ENCODE results near the gene ATP7B.

Gene ATP7B

DNA sequence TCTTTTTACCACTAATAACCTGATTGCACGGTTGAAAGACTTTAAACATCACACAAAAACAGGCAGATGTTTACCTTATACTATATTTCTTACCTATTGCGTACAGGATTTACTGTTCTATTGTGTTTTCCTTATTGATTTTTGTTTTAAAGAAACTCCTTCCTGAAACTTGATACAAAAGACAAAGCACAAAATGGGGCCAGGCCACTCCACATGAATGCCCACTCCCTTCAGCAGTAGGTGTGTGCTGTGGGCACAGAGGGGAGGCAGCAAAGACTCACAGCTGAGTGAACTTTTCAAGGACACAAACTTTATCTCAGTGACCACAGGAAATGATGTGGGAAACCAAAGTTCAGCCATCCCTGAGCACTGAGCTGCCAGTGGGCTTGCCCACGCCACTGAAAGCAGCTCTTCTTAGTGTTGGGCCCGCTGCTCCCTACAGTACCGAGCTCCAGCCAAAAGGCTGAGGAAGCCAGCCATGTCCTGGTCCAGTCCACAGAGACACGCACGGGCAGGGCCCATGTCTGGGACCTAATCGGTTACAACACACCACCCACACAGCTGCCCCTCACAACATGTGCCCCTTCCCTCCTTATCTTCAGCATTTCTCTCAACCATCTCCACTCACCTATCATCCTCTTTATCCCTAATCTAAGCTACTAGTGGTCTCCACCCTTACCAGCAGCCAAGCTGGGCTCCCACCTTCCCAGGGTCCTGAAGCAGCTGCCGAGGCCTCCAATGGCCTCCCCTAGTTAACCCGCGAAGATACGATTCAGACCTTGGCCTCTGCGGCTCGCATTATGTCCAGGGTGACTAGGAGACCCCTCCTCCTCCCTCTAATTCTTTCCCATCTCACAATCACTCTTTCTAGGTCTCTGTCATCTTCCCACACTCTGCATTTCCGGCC lies 39.5 kb downstream of the ATP7B start:
- H3K27me3 ChIP-seq (replicated peaks in 2 of 5; ENCODE audit: control insufficient read depth in 4 of 5, insufficient read depth in 5 of 5, low read length in 4 of 5): no peaks in the 10 kb centered on the region
- H3K4me3 ChIP-seq (ENCODE audit: control insufficient read depth in 1 of 7, extremely low read depth in 1 of 7, insufficient read depth in 4 of 7, low read depth in 2 of 7, low read length in 6 of 7): no peak overlapping the region
- DNase-seq: no peak
- 95% methylated on average over 8 of the region's 15 CpGs for WGBS (ENCODE audit: insufficient coverage)
- no peak overlapping the region for H3K27ac ChIP-seq (ENCODE audit: insufficient read depth in 1 of 2, low read depth in 1 of 2, low read length in 2 of 2, poor library complexity in 1 of 2, severe bottlenecking in 2 of 2)
- H3K36me3 ChIP-seq (ENCODE audit: control insufficient read depth in 4 of 4, insufficient read depth in 4 of 4, low read length in 3 of 4): peaks cover 0 to 14% (median 2%) of the 10 kb centered on the region in 4 experiments
- H3K4me1 ChIP-seq (ENCODE audit: control extremely low read depth in 1 of 4, control insufficient read depth in 4 of 4, insufficient read depth in 4 of 4, low read length in 3 of 4): peaks cover 0 to 5% (median 0%) of the 10 kb centered on the region in 4 experiments
- H3K9me3 ChIP-seq (ENCODE audit: control extremely low read depth in 1 of 5, control insufficient read depth in 4 of 5, insufficient read depth in 2 of 5, low read depth in 1 of 5, low read length in 4 of 5): no peaks in the 10 kb centered on the region
- CTCF ChIA-PET: interaction anchor here (1.1 kb wide), 2 partner anchors 10 to 29 kb away, joined by 3 to 4 read pairs; no protein-coding TSS in a partner anchor
- POLR2A ChIA-PET: no interaction called here

DNA sequence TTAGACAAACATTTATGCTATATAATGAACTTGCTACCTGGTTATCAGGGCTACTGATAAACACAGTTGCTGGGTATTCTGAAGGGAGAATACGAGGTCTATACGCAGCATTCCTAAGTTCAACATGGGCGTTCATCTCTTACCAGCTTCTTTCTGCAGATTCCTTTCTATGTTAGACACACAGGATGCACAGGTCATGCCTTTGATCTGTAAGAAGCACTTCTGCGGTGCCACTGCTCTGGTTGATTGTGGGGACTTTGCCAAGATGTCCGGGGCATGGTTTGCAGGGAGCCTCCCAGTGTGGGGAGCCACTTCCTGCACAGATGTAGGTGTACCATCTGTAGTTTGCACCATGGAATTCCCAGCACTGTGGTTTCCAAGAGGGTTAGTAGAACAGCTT lies 40.9 kb downstream of the ATP7B start:
- no peak overlapping the region for H3K27ac ChIP-seq (ENCODE audit: insufficient read depth in 1 of 2, low read depth in 1 of 2, low read length in 2 of 2, poor library complexity in 1 of 2, severe bottlenecking in 2 of 2)
- peaks cover 0 to 14% (median 2%) of the 10 kb centered on the region in 4 experiments for H3K36me3 ChIP-seq (ENCODE audit: control insufficient read depth in 4 of 4, insufficient read depth in 4 of 4, low read length in 3 of 4)
- ChIA-PET CTCF (interaction anchor here (1.1 kb wide), 1 partner anchor 9 kb away, joined by 4 read pairs; no protein-coding TSS in a partner anchor), POLR2A (no interaction called here)
- 76% methylated on average over 5 of the region's 5 CpGs for WGBS (ENCODE audit: insufficient coverage)
- H3K4me1 ChIP-seq (ENCODE audit: control extremely low read depth in 1 of 4, control insufficient read depth in 4 of 4, insufficient read depth in 4 of 4, low read length in 3 of 4): peaks cover 0 to 5% (median 0%) of the 10 kb centered on the region in 4 experiments
- H3K9me3 ChIP-seq (ENCODE audit: control extremely low read depth in 1 of 5, control insufficient read depth in 4 of 5, insufficient read depth in 2 of 5, low read depth in 1 of 5, low read length in 4 of 5): no peaks in the 10 kb centered on the region
- H3K4me3 ChIP-seq (ENCODE audit: control insufficient read depth in 1 of 7, extremely low read depth in 1 of 7, insufficient read depth in 4 of 7, low read depth in 2 of 7, low read length in 6 of 7): no peak overlapping the region
- DNase-seq: no peak
- H3K27me3 ChIP-seq (replicated peaks in 2 of 5; ENCODE audit: control insufficient read depth in 4 of 5, insufficient read depth in 5 of 5, low read length in 4 of 5): no peaks in the 10 kb centered on the region

DNA sequence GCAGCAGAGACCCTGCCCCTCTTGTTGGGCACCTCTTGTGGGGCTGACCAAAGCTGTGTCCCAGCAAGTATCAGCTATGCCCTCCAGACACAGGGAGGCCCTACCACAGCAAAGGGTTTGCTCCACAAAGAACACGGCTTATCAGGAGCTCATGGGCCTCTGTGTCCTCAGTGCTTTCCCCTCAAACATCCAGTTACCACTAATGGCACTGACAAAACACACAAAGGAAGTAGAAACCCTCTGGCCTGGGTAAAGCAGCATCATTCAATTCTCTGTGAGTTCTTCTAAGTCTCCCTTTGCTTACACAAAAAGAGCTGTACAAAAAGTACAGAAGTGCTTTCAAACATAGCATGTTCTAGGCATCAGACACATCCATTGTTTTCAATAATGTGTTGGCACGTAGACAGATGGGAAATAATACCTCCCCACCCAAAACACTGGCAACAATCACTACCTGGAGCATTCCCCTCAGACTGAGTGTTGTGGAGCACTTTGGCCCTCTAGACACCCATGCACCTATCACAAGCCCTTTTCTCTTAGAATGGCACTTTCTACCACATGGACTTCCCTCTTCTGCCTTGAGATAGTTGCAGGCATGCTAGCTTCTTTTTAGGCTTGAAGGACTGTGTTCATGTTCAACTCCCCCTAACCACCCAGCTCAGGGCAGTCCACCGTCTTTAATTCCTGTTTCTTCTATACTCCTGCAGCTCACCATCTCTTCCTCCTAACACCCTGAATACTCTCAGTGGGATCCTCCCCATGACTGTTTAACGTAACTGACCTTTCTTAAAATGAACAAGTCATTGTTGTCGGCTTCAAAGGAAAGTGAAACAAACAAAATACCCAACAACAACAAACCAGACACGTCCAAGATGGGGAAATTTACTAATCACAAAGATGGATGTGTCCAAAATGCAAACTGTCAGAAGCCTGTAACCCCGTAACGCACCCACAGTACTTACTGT lies 43.5 kb downstream of the ATP7B start:
- 95% methylated on average over 5 of the region's 8 CpGs for WGBS (ENCODE audit: insufficient coverage)
- peaks cover 0 to 5% (median 2%) of the 10 kb centered on the region in 4 experiments for H3K36me3 ChIP-seq (ENCODE audit: control insufficient read depth in 4 of 4, insufficient read depth in 4 of 4, low read length in 3 of 4)
- H3K9me3 ChIP-seq (ENCODE audit: control extremely low read depth in 1 of 5, control insufficient read depth in 4 of 5, insufficient read depth in 2 of 5, low read depth in 1 of 5, low read length in 4 of 5): no peaks in the 10 kb centered on the region
- H3K27me3 ChIP-seq (replicated peaks in 2 of 5; ENCODE audit: control insufficient read depth in 4 of 5, insufficient read depth in 5 of 5, low read length in 4 of 5): peaks cover 0 to 2% (median 0%) of the 10 kb centered on the region in 5 experiments
- DNase-seq: no peak
- ChIA-PET CTCF (interaction anchor here (1.0 kb wide), 1 partner anchor 46 kb away, joined by 3 read pairs; no protein-coding TSS in a partner anchor), POLR2A (no interaction called here)
- peaks cover 0 to 5% (median 0%) of the 10 kb centered on the region in 4 experiments for H3K4me1 ChIP-seq (ENCODE audit: control extremely low read depth in 1 of 4, control insufficient read depth in 4 of 4, insufficient read depth in 4 of 4, low read length in 3 of 4)
- no peak overlapping the region for H3K4me3 ChIP-seq (ENCODE audit: control insufficient read depth in 1 of 7, extremely low read depth in 1 of 7, insufficient read depth in 4 of 7, low read depth in 2 of 7, low read length in 6 of 7)
- no peak overlapping the region for H3K27ac ChIP-seq (ENCODE audit: insufficient read depth in 1 of 2, low read depth in 1 of 2, low read length in 2 of 2, poor library complexity in 1 of 2, severe bottlenecking in 2 of 2)

DNA sequence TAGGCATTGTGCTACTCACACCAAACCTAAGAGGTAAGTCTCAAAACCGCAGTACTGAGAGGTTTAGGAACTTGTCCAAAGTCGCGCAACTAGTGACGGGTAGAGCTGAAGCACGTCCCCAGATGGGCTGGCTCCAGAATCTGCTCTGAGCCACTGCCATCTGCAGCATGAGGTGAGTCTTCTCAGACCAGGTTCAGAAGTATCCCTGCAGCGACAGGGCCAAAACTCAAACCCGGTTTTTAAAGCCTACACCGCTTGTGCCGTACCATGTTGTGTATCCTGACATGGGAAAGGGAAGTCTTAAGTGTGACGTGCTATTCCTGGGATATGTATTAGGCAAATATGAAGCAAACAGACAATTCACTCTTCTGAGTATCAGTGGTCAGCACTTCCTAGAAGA lies 45.1 kb downstream of the ATP7B start:
- Histone ChIP-seq H3K9me3 (ENCODE audit: control extremely low read depth in 1 of 5, control insufficient read depth in 4 of 5, insufficient read depth in 2 of 5, low read depth in 1 of 5, low read length in 4 of 5) (no peaks in the 10 kb centered on the region), H3K36me3 (ENCODE audit: control insufficient read depth in 4 of 4, insufficient read depth in 4 of 4, low read length in 3 of 4) (peaks cover 0 to 4% (median 1%) of the 10 kb centered on the region in 4 experiments), H3K27me3 (replicated peaks in 2 of 5; ENCODE audit: control insufficient read depth in 4 of 5, insufficient read depth in 5 of 5, low read length in 4 of 5) (peaks cover 0 to 2% (median 0%) of the 10 kb centered on the region in 5 experiments), H3K4me3 (ENCODE audit: control insufficient read depth in 1 of 7, extremely low read depth in 1 of 7, insufficient read depth in 4 of 7, low read depth in 2 of 7, low read length in 6 of 7) (no peak overlapping the region), H3K27ac (ENCODE audit: insufficient read depth in 1 of 2, low read depth in 1 of 2, low read length in 2 of 2, poor library complexity in 1 of 2, severe bottlenecking in 2 of 2) (no peak overlapping the region), H3K4me1 (ENCODE audit: control extremely low read depth in 1 of 4, control insufficient read depth in 4 of 4, insufficient read depth in 4 of 4, low read length in 3 of 4) (no peaks in the 10 kb centered on the region)
- 97% methylated on average over 8 of the region's 10 CpGs for WGBS (ENCODE audit: insufficient coverage)
- POLR2A ChIA-PET: no interaction called here
- CTCF ChIA-PET: interaction anchor here (1.2 kb wide), 1 partner anchor 71 kb away, joined by 4 read pairs; no protein-coding TSS in a partner anchor
- no peak for DNase-seq

DNA sequence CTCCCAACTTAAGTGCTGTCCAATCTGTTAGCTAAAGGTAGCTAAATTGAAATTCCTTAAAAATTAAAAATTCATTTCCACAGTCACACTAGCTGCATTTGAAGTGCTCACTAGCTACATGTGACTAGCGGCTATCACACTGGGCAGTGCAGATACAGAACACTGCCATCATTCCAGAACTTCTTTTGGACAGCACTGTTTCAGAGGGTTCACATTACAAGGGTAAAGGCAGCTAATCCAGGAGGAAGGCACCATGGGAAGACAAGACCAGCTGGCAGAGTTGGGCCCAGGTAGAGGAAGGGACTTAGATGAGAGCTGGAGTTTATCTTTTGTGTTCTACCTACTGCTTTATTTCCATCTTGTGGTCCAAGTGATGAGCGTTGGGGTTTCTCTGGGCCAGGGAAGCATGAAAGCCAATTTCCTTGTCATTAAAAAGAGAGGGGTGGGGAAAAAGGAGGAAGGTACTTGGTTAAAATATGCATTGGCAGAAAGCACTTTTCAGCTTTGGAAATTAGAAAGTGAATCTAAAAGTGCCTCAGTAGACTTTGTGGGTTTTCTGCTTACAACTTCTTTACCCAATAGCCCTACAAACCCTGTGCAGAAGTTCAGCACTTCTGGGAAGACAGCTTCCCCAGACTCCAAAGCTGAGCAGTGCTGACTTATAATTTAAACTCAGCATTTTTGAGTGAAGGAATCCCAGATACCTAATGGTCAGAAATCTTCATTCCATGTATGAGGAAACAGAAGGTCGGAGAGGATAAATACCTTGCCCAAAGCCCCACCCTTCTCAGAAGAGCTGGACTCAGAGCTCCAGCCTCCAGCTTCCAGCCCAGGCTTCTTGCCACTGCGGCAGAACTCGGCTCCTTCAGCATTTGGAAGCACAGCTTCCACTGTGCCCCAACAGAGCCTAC lies 49.5 kb downstream of the ATP7B start:
- POLR2A ChIA-PET: no interaction called here

DNA sequence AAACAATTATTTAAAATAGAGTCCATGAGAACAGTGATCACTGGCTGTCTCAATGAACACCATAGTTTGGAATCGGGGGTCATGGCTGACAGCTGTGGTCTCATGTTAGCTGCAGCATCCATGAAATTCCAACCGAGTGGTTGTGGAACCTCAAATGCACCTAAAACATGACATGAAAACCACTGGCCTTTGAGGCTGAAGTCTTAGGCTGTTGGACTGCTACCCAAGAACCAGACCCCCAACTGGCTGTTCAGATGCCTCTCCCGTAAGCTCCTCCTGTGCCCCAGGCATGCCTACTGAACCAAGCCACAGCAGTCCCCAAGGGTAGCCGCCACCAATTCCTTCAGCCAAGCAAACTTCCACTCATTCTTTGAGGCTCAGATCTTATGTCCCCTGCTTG lies 50.5 kb downstream of the ATP7B start:
- POLR2A ChIA-PET: no interaction called here
- H3K9me3 ChIP-seq (ENCODE audit: control extremely low read depth in 1 of 5, control insufficient read depth in 4 of 5, insufficient read depth in 2 of 5, low read depth in 1 of 5, low read length in 4 of 5): no peaks in the 10 kb centered on the region

More for the DNA sequence above, 49.5 kb downstream of the ATP7B start:
- no peak for DNase-seq
- CTCF ChIA-PET: interaction anchor here (0.6 to 2.9 kb wide), 5 partner anchors 9 to 166 kb away, joined by 3 to 8 read pairs (median 4); no protein-coding TSS in a partner anchor
- WGBS (ENCODE audit: insufficient coverage): 95% methylated on average over 5 of the region's 5 CpGs
- Histone ChIP-seq H3K4me1 (ENCODE audit: control extremely low read depth in 1 of 4, control insufficient read depth in 4 of 4, insufficient read depth in 4 of 4, low read length in 3 of 4) (peaks cover 0 to 4% (median 1%) of the 10 kb centered on the region in 4 experiments), H3K36me3 (ENCODE audit: control insufficient read depth in 4 of 4, insufficient read depth in 4 of 4, low read length in 3 of 4) (peaks cover 0 to 2% (median 0%) of the 10 kb centered on the region in 4 experiments), H3K27ac (ENCODE audit: insufficient read depth in 1 of 2, low read depth in 1 of 2, low read length in 2 of 2, poor library complexity in 1 of 2, severe bottlenecking in 2 of 2) (no peak overlapping the region), H3K4me3 (ENCODE audit: control insufficient read depth in 1 of 7, extremely low read depth in 1 of 7, insufficient read depth in 4 of 7, low read depth in 2 of 7, low read length in 6 of 7) (no peak overlapping the region), H3K9me3 (ENCODE audit: control extremely low read depth in 1 of 5, control insufficient read depth in 4 of 5, insufficient read depth in 2 of 5, low read depth in 1 of 5, low read length in 4 of 5) (no peaks in the 10 kb centered on the region), H3K27me3 (replicated peaks in 2 of 5; ENCODE audit: control insufficient read depth in 4 of 5, insufficient read depth in 5 of 5, low read length in 4 of 5) (peaks cover 0 to 2% (median 0%) of the 10 kb centered on the region in 5 experiments)

More for the DNA sequence above, 50.5 kb downstream of the ATP7B start:
- CTCF ChIA-PET: interaction anchor here (0.9 to 2.9 kb wide), 4 partner anchors 16 to 167 kb away, joined by 3 to 8 read pairs (median 4); no protein-coding TSS in a partner anchor
- Histone ChIP-seq H3K36me3 (ENCODE audit: control insufficient read depth in 4 of 4, insufficient read depth in 4 of 4, low read length in 3 of 4) (peaks cover 0 to 2% (median 0%) of the 10 kb centered on the region in 4 experiments), H3K27me3 (replicated peaks in 2 of 5; ENCODE audit: control insufficient read depth in 4 of 5, insufficient read depth in 5 of 5, low read length in 4 of 5) (peaks cover 0 to 2% (median 0%) of the 10 kb centered on the region in 5 experiments), H3K27ac (ENCODE audit: insufficient read depth in 1 of 2, low read depth in 1 of 2, low read length in 2 of 2, poor library complexity in 1 of 2, severe bottlenecking in 2 of 2) (no peak overlapping the region), H3K4me3 (ENCODE audit: control insufficient read depth in 1 of 7, extremely low read depth in 1 of 7, insufficient read depth in 4 of 7, low read depth in 2 of 7, low read length in 6 of 7) (no peak overlapping the region), H3K4me1 (ENCODE audit: control extremely low read depth in 1 of 4, control insufficient read depth in 4 of 4, insufficient read depth in 4 of 4, low read length in 3 of 4) (peaks cover 0 to 4% (median 1%) of the 10 kb centered on the region in 4 experiments)
- no peak for DNase-seq
- 100% methylated on average over 3 of the region's 4 CpGs for WGBS (ENCODE audit: insufficient coverage)

Measured in common myeloid progenitor, CD34-positive (primary cell).